Trophoblast cell (in vitro differentiated cells and primary cell): ENCODE measurements around the gene FEZF1.
A peak's percentile ranks its signal among the peaks of the same experiment; 100 is the strongest.

Experiments used
- DNase-seq, 2 donors: peaks; one replicate each; pipeline ENCODE4 v3.0.0-alpha.2; 2016
- H2AFZ ChIP-seq: 2 replicates; pipeline ENCODE4 v1.6.1; 2013; ENCODE audit warnings: low read length, moderate library complexity, mild to moderate bottlenecking; ENCODE audit not compliant: insufficient read depth, poor library complexity
- H2AK5ac ChIP-seq: 2 replicates; pipeline ENCODE4 v1.6.1; 2013; ENCODE audit warnings: mild to moderate bottlenecking, low read length
- H2BK120ac ChIP-seq: 2 replicates; pipeline ENCODE4 v1.6.1; 2013; ENCODE audit warnings: low read length, mild to moderate bottlenecking, moderate library complexity; ENCODE audit not compliant: insufficient read depth, poor library complexity
- H2BK12ac ChIP-seq: 2 replicates; pipeline ENCODE4 v1.6.1; 2013; ENCODE audit warnings: mild to moderate bottlenecking, low read length, moderate library complexity
- H2BK5ac ChIP-seq: 2 replicates; pipeline ENCODE4 v1.6.1; 2013; ENCODE audit warnings: low read length, low read depth, moderate library complexity, mild to moderate bottlenecking; ENCODE audit not compliant: poor library complexity
- H3K14ac ChIP-seq: 2 replicates; pipeline ENCODE4 v1.6.1; 2013; ENCODE audit warnings: mild to moderate bottlenecking, low read length
- H3K18ac ChIP-seq: 2 replicates; pipeline ENCODE4 v1.6.1; 2013; ENCODE audit warnings: mild to moderate bottlenecking, low read length
- H3K23ac ChIP-seq: 2 replicates; pipeline ENCODE4 v1.6.1; 2013; ENCODE audit warnings: low read length
- H3K27ac ChIP-seq: 2 replicates; pipeline ENCODE4 v1.5.1; 2013; ENCODE audit warnings: low read depth, mild to moderate bottlenecking, inconsistent platforms, low read length, moderate library complexity
- H3K27me3 ChIP-seq: 2 replicates; pipeline ENCODE4 v1.6.1; 2013; ENCODE audit warnings: inconsistent platforms, mild to moderate bottlenecking, low read length, moderate library complexity; ENCODE audit not compliant: insufficient read depth
- H3K36me3 ChIP-seq, 2 experiments: 1 replicate in 1 of 2; 2 replicates in 1 of 2; pipeline ENCODE4 v1.6.1; 2013; ENCODE audit warnings: low read length in 2 of 2, mild to moderate bottlenecking in 2 of 2, moderate library complexity in 1 of 2; ENCODE audit not compliant: insufficient read depth in 2 of 2, control insufficient read depth in 1 of 2
- H3K4ac ChIP-seq: 2 replicates; pipeline ENCODE4 v1.6.1; 2013; ENCODE audit warnings: low read depth, mild to moderate bottlenecking, low read length, moderate library complexity
- H3K4me1 ChIP-seq, 2 experiments: 1 replicate in 1 of 2; 2 replicates in 1 of 2; pipeline ENCODE4 v1.6.1; 2013; ENCODE audit warnings: low read length in 2 of 2, mild to moderate bottlenecking in 2 of 2, moderate library complexity in 1 of 2; ENCODE audit not compliant: insufficient read depth in 2 of 2, control insufficient read depth in 1 of 2
- H3K4me2 ChIP-seq: 2 replicates; pipeline ENCODE4 v1.6.1; 2013; ENCODE audit warnings: inconsistent platforms, mild to moderate bottlenecking, low read length, moderate library complexity
- H3K4me3 ChIP-seq: 2 replicates; pipeline ENCODE4 v1.5.1; 2013; ENCODE audit warnings: mild to moderate bottlenecking, low read depth, low read length, inconsistent platforms
- H3K79me1 ChIP-seq: one replicate; pipeline ENCODE4 v1.6.1; 2013; ENCODE audit warnings: low read length
- H3K79me2 ChIP-seq: 2 replicates; pipeline ENCODE4 v1.6.1; 2013; ENCODE audit warnings: low read length, mild to moderate bottlenecking; ENCODE audit not compliant: control insufficient read depth, insufficient read depth, poor library complexity
- H3K9ac ChIP-seq: 2 replicates; pipeline ENCODE4 v1.6.1; 2013; ENCODE audit warnings: mild to moderate bottlenecking, low read length
- H3K9me3 ChIP-seq: 2 replicates; pipeline ENCODE4 v1.6.1; 2013; ENCODE audit warnings: low read depth, mild to moderate bottlenecking, control low read depth, inconsistent platforms, low read length; ENCODE audit not compliant: insufficient read depth
- H4K12ac ChIP-seq: 2 replicates; pipeline ENCODE4 v1.6.1; 2013; ENCODE audit warnings: low read depth, mild to moderate bottlenecking, low read length, moderate library complexity
- H4K8ac ChIP-seq: 2 replicates; pipeline ENCODE4 v1.6.1; 2013; ENCODE audit warnings: low read depth, mild to moderate bottlenecking, low read length, moderate library complexity
- H4K91ac ChIP-seq: one replicate; pipeline ENCODE4 v1.6.1; 2013; ENCODE audit warnings: low read depth, mild to moderate bottlenecking, low read length, moderate library complexity
- WGBS: extraction: QIAGEN DNeasy Blood & Tissue Kit; methylation state at CpG from one replicate; pipeline ENCODE4 v1.1.7; 2013; ENCODE audit warnings: missing lambda C conversion rate; ENCODE audit not compliant: insufficient read length, insufficient coverage; ENCODE audit errors: extremely low coverage; 5-methylcytosine and 5-hydroxymethylcytosine counted together

The FEZF1 gene

DNA sequence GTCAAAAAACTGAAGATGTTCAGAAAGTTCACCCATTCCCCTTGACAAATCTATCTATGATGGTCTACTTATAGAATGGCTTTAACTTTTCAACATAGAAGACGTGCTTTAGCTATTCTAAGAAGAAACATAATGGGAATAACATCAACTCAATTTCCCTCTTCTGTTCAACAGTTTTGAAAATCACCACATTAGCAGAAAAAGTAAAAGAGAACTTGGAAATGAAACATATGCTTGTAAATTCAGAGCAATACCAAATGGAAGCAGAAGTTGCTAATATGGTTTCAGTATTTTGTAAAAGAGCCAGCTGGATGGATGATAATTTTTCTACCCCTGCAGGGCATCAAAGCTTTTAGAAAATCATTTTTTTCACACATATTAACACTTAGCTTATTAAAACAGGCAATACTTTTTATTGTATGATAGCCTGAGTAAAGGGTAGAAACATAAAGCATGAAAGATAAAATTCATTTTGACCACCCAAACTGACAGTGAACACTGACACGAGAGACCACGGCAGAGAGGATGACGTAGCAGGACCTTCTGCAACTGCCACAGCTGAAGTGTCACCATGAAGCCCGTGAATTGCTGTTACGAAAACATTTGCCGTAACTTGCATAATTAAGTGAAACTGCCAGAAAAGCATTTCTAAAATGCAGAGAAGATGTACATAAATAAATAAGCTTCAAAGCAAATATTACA, 39.2 kb upstream of the FEZF1 start:
- Histone ChIP-seq H3K4me2 (no peak overlapping the region), H3K36me3 (no peaks in the 10 kb centered on the region), H2BK12ac (no peak overlapping the region), H2AFZ (no peak overlapping the region), H2BK120ac (no peak overlapping the region), H2AK5ac (no peak overlapping the region), H4K8ac (no peak overlapping the region), H3K27ac (no peak overlapping the region), H3K4me3 (no peak overlapping the region), H4K91ac (no peak overlapping the region), H3K18ac (no peak overlapping the region), H3K14ac (no peak overlapping the region), H3K79me1 (no peaks in the 10 kb centered on the region), H3K23ac (no peak overlapping the region), H3K4me1 (no peaks in the 10 kb centered on the region), H3K79me2 (no peaks in the 10 kb centered on the region), H3K4ac (no peak overlapping the region), H3K9me3 (no peaks in the 10 kb centered on the region), H2BK5ac (no peak overlapping the region), H3K27me3 (no peaks in the 10 kb centered on the region), H3K9ac (no peak overlapping the region), H4K12ac (no peak overlapping the region)
- WGBS = no CpG with 5 or more reads among the region's 7 CpGs
- DNase-seq = peak in 1 of 2 donors; percentile 58

GRCh38 chr7:122340427-122340826, 35.9 kb upstream of the FEZF1 start:
- no peak overlapping the region for H3K4me3 ChIP-seq
- H3K27me3 ChIP-seq = no peaks in the 10 kb centered on the region
- H2AK5ac ChIP-seq = no peak overlapping the region
- no peak overlapping the region for H2BK5ac ChIP-seq
- H3K4me2 ChIP-seq = no peak overlapping the region
- no peak overlapping the region for H4K91ac ChIP-seq
- H4K8ac ChIP-seq = no peak overlapping the region
- H3K4me1 ChIP-seq = no peaks in the 10 kb centered on the region
- H3K36me3 ChIP-seq = no peaks in the 10 kb centered on the region
- H3K23ac ChIP-seq = no peak overlapping the region
- H3K79me1 ChIP-seq = no peaks in the 10 kb centered on the region
- no peak overlapping the region for H2BK12ac ChIP-seq
- H3K4ac ChIP-seq = no peak overlapping the region
- no peak overlapping the region for H3K18ac ChIP-seq
- no peaks in the 10 kb centered on the region for H3K79me2 ChIP-seq
- no peak overlapping the region for H2AFZ ChIP-seq
- H3K9ac ChIP-seq = no peak overlapping the region
- H4K12ac ChIP-seq = no peak overlapping the region
- no peaks in the 10 kb centered on the region for H3K9me3 ChIP-seq
- no peak overlapping the region for H3K27ac ChIP-seq
- WGBS = no CpG with 5 or more reads among the region's 1 CpG
- no peak overlapping the region for H3K14ac ChIP-seq
- DNase-seq = no peak
- no peak overlapping the region for H2BK120ac ChIP-seq

DNA sequence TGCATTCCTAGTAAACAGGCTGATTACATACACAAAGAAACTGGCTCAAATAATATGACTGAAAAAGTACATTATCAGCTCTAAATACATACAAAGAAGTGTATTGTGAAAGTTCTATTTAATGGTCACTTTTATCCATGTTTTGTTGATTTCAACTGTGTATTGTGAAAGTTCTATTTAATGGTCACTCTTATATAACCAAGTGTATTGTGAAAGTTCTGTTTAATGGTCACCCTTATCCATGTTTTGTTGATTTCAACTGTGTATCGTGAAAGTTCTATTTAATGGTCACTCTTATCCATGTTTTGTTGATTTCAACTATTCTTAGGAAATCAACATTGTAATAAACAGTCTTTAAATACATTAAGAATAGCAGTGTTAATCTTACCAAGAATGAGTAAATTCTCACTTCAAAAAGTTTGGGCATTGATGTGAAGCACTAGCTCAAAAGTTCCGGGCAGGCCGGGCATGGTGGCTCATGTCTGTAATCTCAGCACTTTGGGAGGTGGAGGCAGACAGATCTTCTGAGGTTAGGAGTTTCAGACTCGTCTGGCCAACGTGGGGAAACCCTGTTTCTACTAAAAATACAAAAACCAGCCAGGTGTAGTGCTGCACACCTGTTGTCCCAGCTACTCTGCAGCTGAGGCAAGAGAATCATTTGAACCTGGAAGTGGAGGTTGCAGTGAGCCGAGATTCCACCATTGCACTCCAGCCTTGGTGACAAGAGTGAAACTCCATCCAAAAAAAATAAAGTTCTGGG, 34.8 kb upstream of the FEZF1 start:
- Histone ChIP-seq H3K9ac (no peak overlapping the region), H2BK12ac (no peak overlapping the region), H2BK120ac (no peak overlapping the region), H3K23ac (no peak overlapping the region), H3K14ac (no peak overlapping the region), H2BK5ac (no peak overlapping the region), H3K4me1 (no peaks in the 10 kb centered on the region), H3K27ac (no peak overlapping the region), H4K8ac (no peak overlapping the region), H3K18ac (no peak overlapping the region), H3K4ac (no peak overlapping the region), H3K4me3 (no peak overlapping the region), H4K91ac (no peak overlapping the region), H3K79me1 (no peaks in the 10 kb centered on the region), H3K4me2 (no peak overlapping the region), H3K79me2 (no peaks in the 10 kb centered on the region), H3K9me3 (no peaks in the 10 kb centered on the region), H3K27me3 (no peaks in the 10 kb centered on the region), H4K12ac (no peak overlapping the region), H2AK5ac (no peak overlapping the region), H3K36me3 (no peaks in the 10 kb centered on the region), H2AFZ (no peak overlapping the region)
- WGBS = no CpG with 5 or more reads among the region's 6 CpGs
- DNase-seq = no peak

GRCh38 chr7:122337011-122337410, 32.5 kb upstream of the FEZF1 start:
- no peak overlapping the region for H4K12ac ChIP-seq
- no CpG with 5 or more reads among the region's 2 CpGs for WGBS
- H3K79me1 ChIP-seq = no peaks in the 10 kb centered on the region
- no peak overlapping the region for H3K18ac ChIP-seq
- H3K4me1 ChIP-seq = no peaks in the 10 kb centered on the region
- H3K27me3 ChIP-seq = no peaks in the 10 kb centered on the region
- H3K79me2 ChIP-seq = no peaks in the 10 kb centered on the region
- no peak for DNase-seq
- no peak overlapping the region for H3K27ac ChIP-seq
- H3K4ac ChIP-seq = no peak overlapping the region
- no peak overlapping the region for H3K14ac ChIP-seq
- no peak overlapping the region for H2AFZ ChIP-seq
- H3K4me3 ChIP-seq = no peak overlapping the region
- H4K91ac ChIP-seq = no peak overlapping the region
- no peaks in the 10 kb centered on the region for H3K36me3 ChIP-seq
- no peak overlapping the region for H3K9ac ChIP-seq
- H2AK5ac ChIP-seq = no peak overlapping the region
- no peak overlapping the region for H3K4me2 ChIP-seq
- no peak overlapping the region for H2BK120ac ChIP-seq
- H2BK5ac ChIP-seq = no peak overlapping the region
- no peaks in the 10 kb centered on the region for H3K9me3 ChIP-seq
- H4K8ac ChIP-seq = no peak overlapping the region
- H2BK12ac ChIP-seq = no peak overlapping the region
- H3K23ac ChIP-seq = no peak overlapping the region
